Peyer's patch (tissue), 4 donors: ENCODE measurements around the gene MYO7A.

Experiments
- CTCF ChIP-seq, 6 experiments: fragments of 450-650 bp in 4 of 6; fragments of 200-600 bp in 2 of 6; sonication (generic) in 1 of 6; IDR thresholded peaks; one replicate each; pipeline ENCODE4 v1.5.1; 2017 to 2019; ENCODE audit warnings: antibody characterized with exemption in 6 of 6, mild to moderate bottlenecking in 3 of 6, moderate library complexity in 1 of 6
- POLR2A ChIP-seq, 2 donors: fragments of 450-650 bp; IDR thresholded peaks; one replicate each; pipeline ENCODE4 v1.5.1; 2017; ENCODE audit warnings: antibody characterized with exemption in 2 of 2, mild to moderate bottlenecking in 2 of 2, moderate library complexity in 2 of 2

- no peak for TF ChIP-seq CTCF (IDR thresholded peaks at IDR 0.05)
- no peak for TF ChIP-seq POLR2A (IDR thresholded peaks at IDR 0.05)
Measured at GRCh38 chr11:77109236-77110019, 18.6 kb upstream of the MYO7A start.
